Measurements from ENCODE around the gene SMIM45.

The SMIM45 gene

GRCh38 chr22:41996826-41997225, 44.9 kb downstream of the SMIM45 start:
- Histone ChIP-seq H3K36me3 (ENCODE audit: control insufficient read depth, insufficient read depth, low read length) (no peaks in the 10 kb centered on the region), H2BK5ac (ENCODE audit: low read depth, low read length, poor library complexity, severe bottlenecking) (no peak overlapping the region), H3K14ac (replicated peaks; ENCODE audit: low read depth, low read length) (no peak overlapping the region), H3K4me1 (ENCODE audit: control insufficient read depth, insufficient read depth, low read length) (no peaks in the 10 kb centered on the region), H3K9me3 (ENCODE audit: control insufficient read depth, insufficient read depth, low read length) (no peaks in the 10 kb centered on the region), H3K27me3 (ENCODE audit: control insufficient read depth, insufficient read depth, low read length) (peaks cover 21% of the 10 kb centered on the region), H3K23ac (ENCODE audit: low read depth, low read length) (no peak overlapping the region), H4K5ac (ENCODE audit: low read depth, low read length) (no peak overlapping the region), H2AFZ (replicated peaks; ENCODE audit: low read length, poor library complexity) (no peak overlapping the region), H3K4ac (ENCODE audit: low read depth, low read length) (no peak overlapping the region), H3K56ac (ENCODE audit: extremely low read depth, insufficient read depth, low read length) (no peak overlapping the region), H2AK9ac (replicated peaks; ENCODE audit: low read depth, low read length, poor library complexity) (no peak overlapping the region), H4K91ac (ENCODE audit: insufficient read depth, low read depth, low read length) (no peak overlapping the region), H3K9ac (ENCODE audit: low read depth, low read length) (no peak overlapping the region), H3K9me1 (ENCODE audit: insufficient read depth, low read length) (no peaks in the 10 kb centered on the region; the same call in 1 of the 2 replicates), H3K18ac (ENCODE audit: low read depth, low read length) (no peak overlapping the region), H2BK20ac (ENCODE audit: low read depth, low read length) (no peak overlapping the region), H2AK5ac (ENCODE audit: low read depth, low read length) (no peak overlapping the region), H3K4me2 (ENCODE audit: low read depth, low read length) (no peak overlapping the region), H3K4me3 (ENCODE audit: insufficient read depth, low read depth, low read length) (no peak overlapping the region), H3K79me1 (ENCODE audit: low read depth in 1 of 2, low read length in 2 of 2) (no peaks in the 10 kb centered on the region), H2BK120ac (ENCODE audit: low read depth, low read length) (no peak overlapping the region), H3K27ac (ENCODE audit: insufficient read depth, low read length) (no peak overlapping the region), H4K20me1 (ENCODE audit: insufficient read depth, low read length) (no peaks in the 10 kb centered on the region), H2BK15ac (ENCODE audit: low read depth, low read length) (no peak overlapping the region), H4K8ac (ENCODE audit: low read depth in 2 of 2, low read length in 2 of 2) (no peak overlapping the region)
- TF ChIP-seq CEBPB (IDR thresholded peaks at IDR 0.05; ENCODE audit: low read depth, low read length) (no peak), SMC3 (IDR thresholded peaks at IDR 0.05; ENCODE audit: low read depth, low read length) (no peak), NFE2L2 (IDR thresholded peaks at IDR 0.05; ENCODE audit: low read depth, low read length) (no peak), CTCF (conservative IDR thresholded peaks at IDR 0.05; ENCODE audit: low read depth, low read length) (no peak), RCOR1 (IDR thresholded peaks at IDR 0.05; ENCODE audit: insufficient replicate concordance, low read length) (no peak), POLR2A (IDR thresholded peaks at IDR 0.05; ENCODE audit: low read depth, low read length) (no peak), RAD21 (IDR thresholded peaks at IDR 0.05; ENCODE audit: low read length) (no peak)
- intact Hi-C loops (cut with micrococcal nuclease): no loop called here
- no CpG with 5 or more reads among the region's 5 CpGs for WGBS, 2 experiments (ENCODE audit: extremely low coverage in 2 of 2, insufficient read length in 1 of 2)
- no peak for DNase-seq
- ATAC-seq (ENCODE audit: low read depth): no peak
- CTCF ChIA-PET: no interaction called here
- POLR2A ChIA-PET (ENCODE audit: unreplicated experiment): no interaction called here
- BruUV-seq (replicated peaks): no TSS peak
- dilution Hi-C loops (cut with HindIII; ENCODE audit: low sequenced_read_pairs, unreplicated experiment): no loop called here
- in situ Hi-C loops (cut with MboI; ENCODE audit: low sequenced_read_pairs): no loop called here

Data from IMR-90 (cell line).